HG02571 (cell line): ENCODE measurements around the gene YWHAG.

Experiments
- ATAC-seq: cut with Tn5 transposase; IDR thresholded peaks from one replicate; pipeline ENCODE4 v1.9.1; 2021; ENCODE audit warnings: mild to moderate bottlenecking, moderate library complexity; ENCODE audit not compliant: unreplicated experiment

The YWHAG gene

DNA sequence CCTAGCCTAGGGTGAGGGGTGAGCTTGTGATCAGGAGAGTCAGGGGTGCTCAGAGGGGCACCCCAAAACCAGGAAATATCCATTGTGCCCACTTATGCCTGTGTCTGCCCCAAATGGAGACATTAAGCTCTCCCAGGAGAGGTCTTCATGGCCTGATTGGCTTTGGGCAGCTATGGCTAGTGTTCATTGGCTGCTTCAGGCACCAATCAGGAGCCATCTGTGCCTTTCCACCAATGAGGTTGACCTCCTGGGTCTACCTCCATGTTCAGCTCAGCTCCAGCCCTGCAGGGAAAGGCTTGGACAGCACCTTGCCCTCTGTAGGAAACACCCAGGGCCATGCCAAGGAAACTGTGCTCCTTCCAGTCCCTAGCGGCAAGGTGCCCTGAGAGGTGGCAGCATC is 80.3 kb downstream of the YWHAG start:
- no peak for ATAC-seq
